ENCODE data around the gene LSM12. TPM values are rescaled to one million over a fixed set of nuclear protein-coding genes. Genes with fewer than 3 reads are reported as not detected.

LSM12 gene
- total RNA-seq, 2 experiments from 2014 or later: 34.6 to 36.1 TPM

- Histone ChIP-seq H3K9me3 (ENCODE audit: control insufficient read depth in 1 of 2, insufficient read depth in 1 of 2, low read length in 2 of 2) (no peaks in the 10 kb centered on the region), H3K4me3 (ENCODE audit: low read length) (no peak overlapping the region), H3K27ac (ENCODE audit: low read depth in 1 of 2, low read length in 2 of 2) (no peak overlapping the region), H3K4me1 (ENCODE audit: insufficient read depth, low read length) (no peaks in the 10 kb centered on the region), H3K27me3 (ENCODE audit: control insufficient read depth in 1 of 2, insufficient read depth in 2 of 2, low read length in 2 of 2) (no peaks in the 10 kb centered on the region), H3K36me3 (ENCODE audit: insufficient read depth, low read length) (peaks cover 58% of the 10 kb centered on the region)
- Mint-ChIP-seq H3K4me1 (ENCODE audit: low read depth) (no peaks in the 10 kb centered on the region), H3K4me3 (no peak overlapping the region), H3K27ac (no peak overlapping the region), H3K36me3 (ENCODE audit: low read depth) (peaks cover 69% of the 10 kb centered on the region), H3K27me3 (no peaks in the 10 kb centered on the region), H3K9me3 (no peaks in the 10 kb centered on the region)
- intact Hi-C loops (cut with DNase I, micrococcal nuclease): loop anchor here in 1 of 2 experiments (5.0 to 10.0 kb wide), 2 partner anchors 274 to 857 kb away; partner anchors contain the start of gene CCDC200
- ChIA-PET POLR2A (no interaction called here), CTCF (no interaction called here)
- TF ChIP-seq CTCF (IDR thresholded peaks at IDR 0.05): no peak
- ATAC-seq (ENCODE audit: poor library complexity): no peak
- DNase-seq: no peak
These were observed 15.2 kb upstream of the LSM12 start for GRCh38 chr17:44081681-44082080.

- TF ChIP-seq CTCF (IDR thresholded peaks at IDR 0.05): no peak
- H3K27ac Mint-ChIP-seq: no peak overlapping the region
- POLR2A ChIA-PET: no interaction called here
- DNase-seq (peak in 1 of 14 experiments; percentile 26), ATAC-seq (ENCODE audit: poor library complexity) (no peak)
- no peaks in the 10 kb centered on the region for H3K9me3 Mint-ChIP-seq
- Histone ChIP-seq H3K27ac (ENCODE audit: low read depth in 1 of 2, low read length in 2 of 2) (no peak overlapping the region), H3K36me3 (ENCODE audit: insufficient read depth, low read length) (peaks cover 72% of the 10 kb centered on the region), H3K4me3 (ENCODE audit: low read length) (no peak overlapping the region), H3K9me3 (ENCODE audit: control insufficient read depth in 1 of 2, insufficient read depth in 1 of 2, low read length in 2 of 2) (no peaks in the 10 kb centered on the region), H3K27me3 (ENCODE audit: control insufficient read depth in 1 of 2, insufficient read depth in 2 of 2, low read length in 2 of 2) (no peaks in the 10 kb centered on the region), H3K4me1 (ENCODE audit: insufficient read depth, low read length) (no peaks in the 10 kb centered on the region)
- H3K36me3 Mint-ChIP-seq (ENCODE audit: low read depth): peaks cover 79% of the 10 kb centered on the region
- CTCF ChIA-PET: no interaction called here
- H3K4me1 Mint-ChIP-seq (ENCODE audit: low read depth): no peaks in the 10 kb centered on the region
- H3K27me3 Mint-ChIP-seq: no peaks in the 10 kb centered on the region
- intact Hi-C loops (cut with DNase I, micrococcal nuclease): loop anchor here in 1 of 2 experiments (5.0 to 10.0 kb wide), 2 partner anchors 273 to 855 kb away; partner anchors contain the start of gene CCDC200
- H3K4me3 Mint-ChIP-seq: no peak overlapping the region
These were observed 13.7 kb upstream of the LSM12 start for GRCh38 chr17:44079877-44080821.

GRCh38 chr17:44078412-44078811, 11.9 kb upstream of the LSM12 start:
- H3K27me3 ChIP-seq (ENCODE audit: control insufficient read depth in 1 of 2, insufficient read depth in 2 of 2, low read length in 2 of 2): no peaks in the 10 kb centered on the region
- POLR2A ChIA-PET: interaction anchor here (0.6 kb wide), 1 partner anchor 39 kb away, joined by 3 read pairs; no protein-coding TSS in a partner anchor
- peaks cover 67% of the 10 kb centered on the region for H3K36me3 Mint-ChIP-seq (ENCODE audit: low read depth)

More at GRCh38 chr17:44078412-44078811, 11.9 kb upstream of the LSM12 start:
- no peak for TF ChIP-seq CTCF (IDR thresholded peaks at IDR 0.05)
- Mint-ChIP-seq H3K9me3 (no peaks in the 10 kb centered on the region), H3K27ac (peak overlapping the region; percentile 33), H3K4me1 (ENCODE audit: low read depth) (no peaks in the 10 kb centered on the region), H3K27me3 (no peaks in the 10 kb centered on the region), H3K4me3 (no peak overlapping the region)
- Histone ChIP-seq H3K36me3 (ENCODE audit: insufficient read depth, low read length) (peaks cover 58% of the 10 kb centered on the region), H3K27ac (ENCODE audit: low read depth in 1 of 2, low read length in 2 of 2) (no peak overlapping the region), H3K4me3 (ENCODE audit: low read length) (no peak overlapping the region), H3K4me1 (ENCODE audit: insufficient read depth, low read length) (no peaks in the 10 kb centered on the region), H3K9me3 (ENCODE audit: control insufficient read depth in 1 of 2, insufficient read depth in 1 of 2, low read length in 2 of 2) (no peaks in the 10 kb centered on the region)
- intact Hi-C loops (cut with DNase I, micrococcal nuclease): no loop called here
- DNase-seq (peak in 1 of 14 experiments; percentile 27), ATAC-seq (ENCODE audit: poor library complexity) (no peak)
- CTCF ChIA-PET: no interaction called here

All from CD4-positive, alpha-beta T cell (primary cell).